Measurements from ENCODE around the gene WASL.

WASL gene

DNA sequence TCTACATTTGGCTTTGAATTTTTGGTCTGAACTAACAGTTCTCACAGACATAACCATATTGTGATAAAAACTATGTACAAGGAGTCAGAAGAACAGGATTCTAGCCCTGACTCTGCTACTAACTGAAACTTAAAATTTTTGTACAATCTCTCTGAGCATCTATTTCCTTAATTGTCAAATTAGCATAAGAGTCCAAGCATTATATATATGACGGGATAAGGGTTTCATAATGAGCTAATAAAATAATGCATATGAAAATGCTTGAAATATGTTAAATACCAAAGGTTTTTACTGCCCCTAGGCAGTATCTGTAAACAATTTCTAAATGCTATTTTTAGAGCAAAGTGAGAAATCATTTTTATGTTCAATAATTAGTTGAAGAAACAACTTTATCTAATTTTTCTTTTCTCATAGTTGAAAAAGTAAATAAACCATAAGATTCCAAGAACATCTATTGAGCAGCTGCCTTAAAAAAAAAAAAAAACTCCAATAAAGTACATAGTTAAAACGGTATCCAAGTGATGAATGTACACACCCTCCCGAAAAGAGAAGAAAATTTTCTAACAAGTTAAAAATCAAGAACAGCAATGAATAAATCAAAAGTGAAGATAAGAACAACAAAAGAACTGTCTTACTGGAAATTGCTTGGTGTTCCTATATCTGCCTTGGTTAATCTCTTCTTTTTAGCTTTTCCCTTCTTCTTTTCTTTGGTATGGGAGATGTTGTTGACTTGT lies 52.7 kb downstream of the WASL start:
- no peak for DNase-seq (ENCODE audit: low read depth, low spot score)

DNA sequence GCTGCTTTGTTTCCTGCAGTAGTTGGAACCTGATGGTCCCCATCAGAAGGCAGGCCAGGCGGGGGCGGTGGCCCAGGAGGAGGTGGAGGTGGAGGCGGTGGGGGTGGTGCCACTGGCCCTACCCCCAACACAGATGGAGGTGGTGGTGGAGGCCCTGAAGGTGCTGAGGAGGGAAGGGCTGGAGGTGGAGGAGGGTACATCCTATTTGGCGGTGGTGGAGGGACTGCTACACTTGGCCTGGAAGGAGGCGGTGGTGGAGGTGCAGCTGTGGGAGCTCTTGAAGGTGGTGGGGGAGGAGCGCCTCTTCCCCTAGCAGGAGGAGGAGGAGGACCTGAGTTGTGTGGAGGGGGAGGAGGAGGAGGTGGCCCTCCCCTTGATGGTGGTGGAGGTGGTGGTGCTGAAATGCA lies 56.3 kb downstream of the WASL start:
- DNase-seq (ENCODE audit: low read depth, low spot score) = peak; percentile 76

DNA sequence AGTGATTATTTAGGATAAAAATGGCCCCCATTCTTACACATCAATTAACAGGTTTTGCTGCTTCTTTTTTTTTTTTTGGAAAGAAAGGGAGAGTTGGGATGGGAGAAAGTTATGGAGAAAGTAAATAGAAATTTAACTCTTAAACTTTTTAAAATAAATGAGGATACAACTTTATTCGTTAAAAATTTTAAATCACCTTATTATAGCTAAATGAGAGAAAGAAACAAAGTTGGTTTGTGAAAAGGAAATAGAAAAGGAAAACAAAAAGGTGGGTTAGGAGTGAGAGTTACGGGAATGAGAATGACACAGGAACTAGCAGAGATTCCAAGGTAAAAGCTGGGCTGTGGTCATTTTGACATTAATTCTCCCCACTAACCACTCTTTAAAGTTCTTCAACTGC lies 58.3 kb downstream of the WASL start:
- DNase-seq (ENCODE audit: low read depth, low spot score) = no peak

DNA sequence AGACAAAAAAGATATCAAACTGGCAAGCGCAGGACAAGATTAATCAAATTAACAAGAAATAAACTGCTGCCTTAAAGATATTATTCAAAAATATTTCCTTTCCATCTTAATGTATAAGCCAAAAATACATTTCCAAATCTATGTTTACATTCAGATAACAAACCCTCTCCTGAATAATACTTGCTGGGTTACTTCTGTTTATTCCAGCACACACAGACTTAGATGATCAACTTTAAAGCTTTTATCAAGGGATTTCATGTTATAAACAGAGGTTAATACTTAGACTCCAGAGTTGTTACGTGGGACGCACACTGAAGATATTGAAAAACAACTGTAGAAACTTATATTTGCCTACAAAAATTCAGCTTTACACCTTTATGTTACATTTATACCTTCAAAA lies 59.6 kb downstream of the WASL start:
- no peak for DNase-seq (ENCODE audit: low read depth, low spot score)

DNA sequence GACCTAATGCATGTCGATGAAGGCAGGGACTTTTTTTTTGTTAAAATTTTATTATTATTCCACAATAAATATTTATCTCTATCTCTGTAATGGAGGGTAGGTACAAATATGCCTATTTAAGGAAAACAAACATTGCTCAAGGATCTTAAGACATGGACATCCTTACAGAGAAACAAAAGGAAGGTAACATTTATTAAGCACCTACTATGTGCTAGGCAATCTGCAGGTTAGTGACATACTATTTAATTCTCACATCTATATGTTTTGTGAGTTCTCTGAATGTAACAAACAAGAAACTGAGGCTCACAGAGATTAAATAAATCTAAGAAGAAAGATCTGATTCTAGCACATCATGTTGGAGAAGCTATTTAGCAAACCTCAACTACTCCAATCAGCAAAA lies 61.1 kb downstream of the WASL start:
- no peak for DNase-seq (ENCODE audit: low read depth, low spot score)

DNA sequence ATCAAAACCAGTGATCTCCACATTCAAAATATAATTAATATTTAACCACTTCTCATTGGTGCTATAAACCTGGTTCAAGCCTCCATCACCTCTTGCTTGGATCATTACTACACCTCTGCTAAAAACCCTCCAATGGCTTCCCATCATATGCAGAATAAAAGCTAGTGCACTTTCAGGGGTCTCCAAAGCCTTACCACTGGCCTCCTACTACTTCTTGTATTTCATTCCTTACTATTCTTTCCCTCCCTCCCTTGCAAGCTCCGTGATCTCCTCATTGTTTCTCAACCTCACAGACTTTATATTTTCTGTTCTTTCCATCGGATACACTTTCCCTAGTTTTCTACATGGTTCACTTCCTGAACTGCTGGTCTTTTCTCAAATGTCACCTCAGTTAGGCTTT lies 61.6 kb downstream of the WASL start:
- no peak for DNase-seq (ENCODE audit: low read depth, low spot score)

DNA sequence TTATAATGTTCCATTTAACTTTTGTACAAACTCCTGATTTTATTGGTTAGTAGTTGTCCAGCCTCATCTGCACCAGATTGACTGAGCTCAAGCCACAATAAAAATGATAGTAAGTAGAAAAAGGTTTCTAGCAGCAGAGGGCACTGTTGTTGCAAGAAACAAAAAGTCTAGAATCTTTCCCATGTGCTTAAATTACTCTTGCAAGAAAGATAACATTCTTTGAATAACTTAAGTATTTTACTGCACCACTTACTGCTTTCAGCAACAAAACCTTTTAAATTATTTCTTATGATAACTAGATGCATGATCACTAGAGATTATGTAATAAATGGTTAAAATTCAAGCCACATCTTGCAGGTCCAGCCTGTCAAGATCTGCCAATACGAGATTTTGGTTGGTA lies 66.1 kb downstream of the WASL start:
- peak; percentile 35 for DNase-seq (ENCODE audit: low read depth, low spot score)

DNA sequence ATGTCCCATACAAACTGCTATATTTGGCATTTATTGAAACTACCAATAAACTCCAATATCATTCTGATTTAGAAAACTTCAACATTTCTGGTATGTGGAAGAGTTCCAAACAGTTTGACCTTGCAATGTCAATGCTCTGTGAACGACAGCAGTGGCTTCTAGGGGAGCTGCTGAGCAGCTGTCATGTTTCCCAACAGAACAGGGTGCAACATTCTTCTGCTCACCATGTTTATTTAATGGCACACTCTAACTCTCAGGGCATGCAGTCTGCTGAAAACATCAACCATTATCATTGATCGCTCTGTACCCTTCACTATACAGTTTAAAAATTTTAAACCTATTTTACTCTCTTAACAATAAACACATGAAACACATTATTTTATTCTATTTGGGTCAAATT lies 67.2 kb downstream of the WASL start:
- no peak for DNase-seq (ENCODE audit: low read depth, low spot score)

DNA sequence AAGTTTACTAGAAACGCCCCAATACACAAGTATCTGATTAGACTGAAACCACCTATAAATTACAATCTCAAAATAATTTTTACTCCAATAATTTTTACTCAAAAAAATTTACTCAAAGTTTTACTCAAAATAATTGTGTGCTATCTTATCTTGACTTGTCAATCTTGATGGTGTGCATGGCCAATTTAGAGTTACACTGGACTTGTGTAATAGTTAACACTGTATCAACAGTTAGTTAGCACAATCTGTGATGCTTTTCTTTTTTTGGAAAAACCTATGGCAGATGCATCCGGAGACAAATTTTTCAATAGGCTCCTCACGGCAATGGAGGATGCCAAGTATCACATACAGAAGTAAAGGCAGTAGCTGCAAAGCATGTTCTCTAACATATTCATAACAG lies 68.2 kb downstream of the WASL start:
- no peak for DNase-seq (ENCODE audit: low read depth, low spot score)

DNA sequence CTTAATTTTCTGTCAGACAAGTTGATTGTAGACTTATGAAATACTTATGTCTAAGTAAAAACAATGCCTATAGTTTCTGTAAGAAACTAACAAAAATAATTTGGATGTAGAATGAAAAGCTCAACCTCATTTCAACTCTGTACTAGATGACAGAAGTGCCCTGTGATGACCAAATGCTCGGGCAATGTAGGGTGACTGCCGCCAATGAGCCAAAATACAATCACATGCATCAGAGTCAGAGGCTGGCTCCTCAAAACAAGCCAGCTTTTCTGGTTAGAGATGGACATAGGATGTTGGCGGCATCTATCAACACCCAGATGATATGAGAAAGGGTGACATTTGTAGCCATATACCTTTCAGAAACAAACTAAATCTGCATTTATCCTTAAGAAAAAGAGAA lies 69.2 kb downstream of the WASL start:
- DNase-seq (ENCODE audit: low read depth, low spot score) = no peak

DNA sequence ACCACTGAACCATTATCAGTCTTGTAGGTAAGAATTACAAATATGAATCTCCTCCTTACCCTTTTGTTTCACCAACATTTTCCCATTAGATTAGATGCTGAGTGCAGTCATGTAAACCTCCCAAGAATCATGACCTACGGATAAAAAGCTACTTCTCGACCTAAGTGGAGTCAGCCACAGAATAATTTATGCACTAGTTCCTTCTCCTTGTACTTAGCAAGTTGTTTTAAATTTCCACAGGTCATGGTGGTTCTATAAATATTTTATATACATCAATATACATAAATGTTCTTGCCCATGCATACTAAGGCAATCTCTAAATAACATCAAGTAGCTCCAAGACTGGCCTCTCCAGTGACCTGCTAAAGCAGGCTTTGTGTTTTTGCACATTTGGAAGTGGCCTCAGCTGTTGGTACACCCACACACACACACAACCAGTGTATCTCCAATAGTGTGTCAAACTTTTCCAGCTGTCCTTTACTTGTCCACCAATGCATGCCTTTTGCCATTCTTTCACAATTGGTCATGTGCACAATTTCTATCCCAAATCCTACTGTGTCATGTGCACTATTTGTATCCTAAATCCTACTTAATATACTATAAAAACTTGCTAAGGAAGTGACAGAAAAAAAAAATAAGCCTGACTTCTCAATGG lies 71.6 kb downstream of the WASL start:
- no peak for DNase-seq (ENCODE audit: low read depth, low spot score)

DNA sequence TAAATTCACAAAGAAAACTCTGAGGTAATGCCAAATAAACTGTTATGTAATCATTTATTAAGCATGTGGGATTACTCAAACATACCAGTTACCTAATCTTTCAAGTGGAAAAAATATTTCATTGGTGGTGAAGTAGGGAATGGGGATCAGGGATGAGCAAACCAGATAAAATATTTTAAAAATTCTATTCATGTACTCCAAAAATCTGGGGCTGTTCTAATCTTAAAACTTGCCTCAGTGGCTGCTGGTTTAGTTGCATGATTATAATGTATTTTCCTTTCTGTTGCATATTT lies 73.7 kb downstream of the WASL start:
- no peak for DNase-seq (ENCODE audit: low read depth, low spot score)

DNA sequence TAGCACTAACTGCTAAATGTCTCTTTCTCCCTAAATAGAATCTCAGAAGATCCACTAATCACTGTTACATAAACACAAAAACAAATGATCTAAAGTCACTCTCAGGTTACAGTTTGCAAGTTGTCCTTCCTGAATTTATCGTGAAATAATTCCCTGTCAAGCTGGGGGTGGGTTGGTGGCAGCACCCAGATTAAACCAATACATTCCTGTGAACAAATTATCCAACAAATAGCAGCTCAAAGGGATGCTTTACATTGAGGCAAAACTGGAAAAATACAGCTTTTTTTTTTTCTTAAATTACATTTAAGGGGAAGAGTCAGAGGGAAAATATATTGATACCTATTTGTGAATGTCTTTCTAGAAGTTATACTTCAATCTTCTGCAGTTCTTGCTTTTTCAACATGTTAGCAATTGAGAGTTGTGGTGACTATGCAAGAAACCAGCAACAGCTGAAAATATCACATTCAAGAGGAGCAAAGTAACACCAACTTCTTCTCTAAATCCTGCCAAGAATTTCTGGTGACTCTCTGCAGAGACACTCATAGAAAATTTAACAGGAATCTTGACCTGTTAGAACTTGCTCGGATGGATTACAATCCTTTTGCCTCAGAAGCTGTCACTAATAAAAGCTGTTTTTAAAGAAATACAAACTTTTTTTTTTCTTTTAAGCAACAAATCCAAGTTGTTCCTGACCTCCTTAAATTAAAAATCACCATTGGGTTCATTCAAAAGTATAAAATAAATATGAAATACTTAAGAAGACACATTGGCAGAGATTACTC lies 74.2 kb downstream of the WASL start:
- no peak for DNase-seq (ENCODE audit: low read depth, low spot score)

DNA sequence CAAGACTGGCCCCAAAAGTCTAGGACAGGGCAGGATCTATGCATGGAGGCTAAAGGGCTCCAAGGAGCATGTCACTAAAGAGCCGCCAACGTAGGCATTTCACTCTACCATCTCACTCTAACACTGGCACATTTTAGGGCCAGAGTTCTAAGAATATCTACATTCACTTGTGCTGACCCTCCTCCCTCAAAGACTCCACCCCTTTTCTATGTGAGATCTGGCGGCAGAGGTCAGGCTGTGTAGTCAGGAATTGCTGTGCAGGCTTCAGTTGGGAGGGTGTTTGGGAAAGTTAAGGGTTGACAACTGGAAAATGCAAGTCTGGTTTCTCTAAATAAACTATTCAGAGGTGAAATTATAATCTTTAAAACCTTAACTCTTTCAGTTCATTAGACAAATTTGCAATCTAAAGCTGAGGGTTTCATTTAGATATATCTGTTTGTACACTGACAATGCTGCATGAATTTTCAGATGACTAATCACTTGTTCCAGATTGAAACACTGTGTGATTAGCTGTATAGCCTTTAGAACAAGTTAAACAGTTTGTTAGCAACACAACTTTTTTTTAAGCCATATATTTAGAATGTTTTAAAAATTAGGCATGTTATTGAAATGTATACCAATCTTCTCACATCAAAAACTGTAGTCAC lies 74.9 kb downstream of the WASL start:
- DNase-seq (ENCODE audit: low read depth, low spot score) = no peak

DNA sequence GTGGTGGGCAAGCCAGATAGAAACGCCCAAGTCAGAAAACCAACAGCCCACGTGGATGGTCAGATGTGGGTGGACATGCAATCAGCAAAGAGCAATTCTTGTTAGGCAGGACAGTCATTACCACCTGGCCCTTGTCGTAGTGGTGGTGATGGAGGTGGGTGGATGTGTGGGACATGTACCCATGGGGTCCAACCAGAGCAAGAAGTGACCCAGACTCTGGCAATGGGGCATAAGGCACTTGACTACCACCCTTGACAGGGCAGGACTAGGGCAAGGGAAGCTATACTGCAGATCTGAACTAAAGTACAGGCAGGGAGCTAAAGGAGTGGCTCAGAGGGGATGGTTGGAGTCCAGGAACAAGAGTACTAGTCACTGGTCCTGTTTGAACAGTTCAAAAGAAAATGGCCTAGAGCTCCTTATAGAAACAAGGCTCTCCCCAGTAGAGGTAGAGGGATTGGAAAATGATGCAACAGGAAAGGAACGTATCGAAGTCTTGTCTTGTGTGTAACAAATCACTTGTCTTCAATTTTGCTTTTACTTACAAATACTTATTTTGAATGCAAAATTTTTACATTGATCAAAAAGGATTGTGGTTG lies 75.6 kb downstream of the WASL start:
- no peak for DNase-seq (ENCODE audit: low read depth, low spot score)

DNA sequence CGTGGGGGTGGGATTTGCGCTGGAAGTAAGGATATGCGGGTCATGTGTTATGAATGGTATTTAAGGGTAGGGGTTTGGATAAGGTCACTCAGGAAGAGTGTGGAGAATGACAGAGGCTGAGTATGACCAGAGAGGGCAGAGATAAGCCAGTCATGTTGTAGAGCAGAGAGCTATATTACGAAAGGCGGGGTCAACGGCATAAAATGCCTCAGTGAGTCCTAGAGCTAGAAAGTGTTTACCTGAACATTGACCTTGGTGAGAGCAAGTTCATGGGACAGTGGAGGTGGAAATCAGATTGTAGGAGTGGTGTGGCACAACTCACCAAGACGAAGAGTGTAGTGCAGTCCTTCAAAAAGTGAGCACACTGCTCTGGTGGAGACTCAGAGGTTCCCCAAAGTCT lies 79.3 kb downstream of the WASL start:
- DNase-seq (ENCODE audit: low read depth, low spot score) = no peak

DNA sequence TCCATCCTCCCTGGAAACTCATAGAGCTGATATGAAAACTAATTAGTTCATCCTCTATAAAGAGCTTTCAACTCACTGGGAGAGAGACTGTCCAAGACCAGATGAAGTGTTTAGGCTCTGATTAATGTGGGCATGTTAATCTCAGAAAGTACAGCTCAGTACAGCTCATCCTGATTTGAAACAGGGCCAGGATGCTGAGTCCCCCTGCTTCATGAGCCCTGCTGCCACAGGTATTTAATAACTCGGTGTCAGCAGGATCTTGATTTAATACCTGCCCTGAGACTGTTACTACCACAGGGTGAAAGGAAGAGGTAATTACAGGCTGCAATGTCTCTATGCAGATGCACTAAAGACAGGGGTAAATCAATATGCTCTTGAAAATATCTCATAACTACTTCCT lies 82.3 kb downstream of the WASL start:
- no peak for DNase-seq (ENCODE audit: low read depth, low spot score)

DNA sequence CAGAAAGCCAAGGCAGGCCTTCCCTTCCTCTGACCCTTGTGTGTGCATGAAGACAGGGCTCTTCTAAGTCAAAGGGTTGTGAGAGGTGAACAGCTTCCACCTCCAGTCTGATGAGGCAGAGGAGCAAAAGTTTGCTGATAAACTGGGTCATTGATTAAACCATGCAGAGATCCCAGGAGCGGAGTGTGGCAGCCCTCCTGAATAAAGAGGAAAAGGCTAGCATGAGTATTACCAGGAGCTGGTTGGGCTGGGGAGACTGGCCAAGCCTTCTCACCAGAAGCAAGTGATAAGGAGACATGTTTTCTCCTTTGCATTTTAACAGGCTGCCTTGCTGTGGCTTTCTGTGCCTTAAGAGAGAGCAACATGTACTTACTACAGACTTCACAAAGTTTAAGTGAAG lies 82.9 kb downstream of the WASL start:
- peak; percentile 30 for DNase-seq (ENCODE audit: low read depth, low spot score)

DNA sequence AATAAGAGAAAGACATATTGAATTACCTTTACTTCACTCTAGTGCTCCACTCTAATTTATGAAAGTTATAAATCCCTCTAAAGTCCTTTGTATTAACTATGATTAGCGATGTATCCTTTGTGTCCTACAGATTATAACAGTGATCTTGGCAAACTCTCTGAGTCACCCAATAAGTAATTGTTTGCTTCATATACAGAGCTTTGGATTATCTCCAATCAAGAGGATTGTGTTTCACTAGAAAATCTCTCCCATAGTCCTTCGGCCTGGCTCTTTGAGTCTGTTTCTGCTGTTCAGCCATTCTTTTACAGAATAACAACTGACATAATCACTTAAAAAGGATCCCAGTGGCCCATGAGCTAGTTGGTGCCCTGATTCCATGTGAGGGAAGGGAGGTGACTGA lies 83.6 kb downstream of the WASL start:
- DNase-seq (ENCODE audit: low read depth, low spot score) = no peak

DNA sequence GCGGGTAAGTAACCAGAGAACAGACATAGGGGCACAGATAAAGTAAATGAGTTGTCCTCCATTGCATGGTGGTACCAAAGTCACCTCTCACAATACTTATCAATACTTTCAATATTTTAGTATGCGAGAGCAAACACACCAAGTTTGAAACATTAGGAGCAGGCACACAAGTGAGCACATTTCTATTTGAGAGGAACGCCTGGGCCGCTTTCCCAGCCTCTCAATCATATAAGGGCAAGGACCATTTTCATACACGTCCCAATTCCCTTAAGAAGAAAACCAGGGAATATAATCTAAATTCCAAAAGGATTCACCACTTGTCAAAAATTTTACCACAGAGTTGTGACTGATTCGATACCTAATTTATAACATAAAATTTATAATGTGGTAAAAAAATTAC lies 85.6 kb downstream of the WASL start:
- no peak for DNase-seq (ENCODE audit: low read depth, low spot score)

DNA sequence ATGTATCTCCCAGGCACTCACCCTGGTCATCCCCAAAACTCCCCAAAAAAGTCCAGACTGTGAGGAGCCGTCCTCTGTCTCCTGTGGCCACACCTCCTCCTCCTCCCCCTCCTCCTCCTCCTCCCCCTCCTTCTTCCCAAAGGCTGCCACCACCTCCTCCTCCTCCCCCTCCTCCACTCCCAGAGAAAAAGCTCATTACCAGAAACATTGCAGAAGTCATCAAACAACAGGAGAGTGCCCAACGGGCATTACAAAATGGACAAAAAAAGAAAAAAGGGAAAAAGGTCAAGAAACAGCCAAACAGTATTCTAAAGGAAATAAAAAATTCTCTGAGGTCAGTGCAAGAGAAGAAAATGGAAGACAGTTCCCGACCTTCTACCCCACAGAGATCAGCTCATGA lies 86.0 kb downstream of the WASL start:
- no peak for DNase-seq (ENCODE audit: low read depth, low spot score)

DNA sequence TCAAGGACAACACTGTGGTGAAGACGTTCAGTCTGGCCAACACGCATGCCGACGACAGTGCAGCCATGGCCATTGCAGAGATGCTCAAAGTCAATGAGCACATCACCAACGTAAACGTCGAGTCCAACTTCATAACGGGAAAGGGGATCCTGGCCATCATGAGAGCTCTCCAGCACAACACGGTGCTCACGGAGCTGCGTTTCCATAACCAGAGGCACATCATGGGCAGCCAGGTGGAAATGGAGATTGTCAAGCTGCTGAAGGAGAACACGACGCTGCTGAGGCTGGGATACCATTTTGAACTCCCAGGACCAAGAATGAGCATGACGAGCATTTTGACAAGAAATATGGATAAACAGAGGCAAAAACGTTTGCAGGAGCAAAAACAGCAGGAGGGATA lies 86.5 kb downstream of the WASL start:
- DNase-seq (ENCODE audit: low read depth, low spot score) = no peak
